GF-D8 (cell line): Measurements from ENCODE around the gene RAX2.
"Not testable (repeated sequence)": the region's sequence is repeated elsewhere in the genome, so short reads cannot be mapped to it uniquely, and the experiment has no call there.

Experiments used
- DNase-seq: peaks from one replicate; lab custom pipeline; 2025; lab: John Stamatoyannopoulos, UW

The RAX2 gene

GRCh38 chr19:3760871-3761361, 11.1 kb downstream of the RAX2 start:
- DNase-seq: no peak

GRCh38 chr19:3759482-3760254, 12.4 kb downstream of the RAX2 start:
- DNase-seq: no peak

GRCh38 chr19:3758297-3758696, 13.7 kb downstream of the RAX2 start:
- not testable (repeated sequence) for DNase-seq

GRCh38 chr19:3757705-3758104, 14.3 kb downstream of the RAX2 start:
- not testable (repeated sequence) for DNase-seq

- no peak for DNase-seq
Measured at GRCh38 chr19:3753631-3754410, 18.2 kb downstream of the RAX2 start.

- no peak for DNase-seq
Measured at GRCh38 chr19:3752492-3752891, 19.5 kb downstream of the RAX2 start.

- DNase-seq: no peak
Measured at GRCh38 chr19:3751236-3751635, 20.8 kb downstream of the RAX2 start.

GRCh38 chr19:3750211-3750610, 21.8 kb downstream of the RAX2 start:
- no peak for DNase-seq

- DNase-seq: no peak
Measured at GRCh38 chr19:3748965-3749364, 23.1 kb downstream of the RAX2 start.

GRCh38 chr19:3746371-3747056, 25.5 kb downstream of the RAX2 start:
- no peak for DNase-seq

GRCh38 chr19:3745363-3746045, 26.5 kb downstream of the RAX2 start:
- DNase-seq: no peak

- no peak for DNase-seq
Measured at GRCh38 chr19:3743486-3743885, 28.5 kb downstream of the RAX2 start.

GRCh38 chr19:3740431-3740830, 31.6 kb downstream of the RAX2 start:
- DNase-seq: no peak

GRCh38 chr19:3738477-3739220, 33.4 kb downstream of the RAX2 start:
- DNase-seq: no peak

GRCh38 chr19:3737487-3738205, 34.4 kb downstream of the RAX2 start:
- no peak for DNase-seq

- DNase-seq: no peak
Measured at GRCh38 chr19:3736106-3736724, 35.8 kb downstream of the RAX2 start.

- DNase-seq: no peak
Measured at GRCh38 chr19:3734310-3734600, 37.8 kb downstream of the RAX2 start.

GRCh38 chr19:3733549-3734309, 38.3 kb downstream of the RAX2 start:
- no peak for DNase-seq

- DNase-seq: no peak
Measured at GRCh38 chr19:3732108-3732507, 39.9 kb downstream of the RAX2 start.
